NCI-H1694 (cell line): Measurements from ENCODE around the gene MIPOL1.

Experiments
- DNase-seq: peaks from one replicate; lab custom pipeline; 2025; lab: John Stamatoyannopoulos, UW

Gene MIPOL1

DNA sequence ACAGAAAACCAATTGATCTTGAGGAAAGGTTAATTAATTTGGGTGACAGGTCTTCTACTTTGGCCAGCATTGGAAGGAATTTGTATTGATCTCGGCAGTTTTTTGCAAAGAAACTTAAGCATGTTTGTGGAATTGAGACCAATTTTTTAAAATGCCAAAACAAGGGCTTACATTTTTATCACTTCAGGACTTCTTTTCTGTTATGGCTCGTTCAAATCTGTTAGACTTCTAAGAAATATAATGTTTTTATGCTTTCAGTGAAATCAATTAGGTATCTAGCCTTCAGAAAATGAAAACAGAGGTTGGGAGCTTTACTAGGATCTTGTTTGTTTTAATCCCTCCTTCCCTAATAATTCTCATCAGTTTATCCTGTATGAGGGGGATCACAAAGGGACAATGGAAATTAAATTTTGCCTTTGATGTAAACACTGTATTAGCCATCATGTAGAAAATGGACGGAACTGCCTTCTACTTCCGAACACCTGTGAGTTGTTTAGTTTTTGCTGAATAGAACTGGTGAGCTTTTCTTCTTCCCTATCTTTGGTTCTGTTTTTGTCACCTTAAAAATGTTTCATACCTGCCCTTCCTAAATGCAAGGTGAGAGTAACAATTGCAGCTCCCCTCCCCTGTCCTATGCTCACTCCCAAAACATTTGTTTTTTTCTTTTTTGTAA, 389.5 kb downstream of the MIPOL1 start:
- DNase-seq = no peak

DNA sequence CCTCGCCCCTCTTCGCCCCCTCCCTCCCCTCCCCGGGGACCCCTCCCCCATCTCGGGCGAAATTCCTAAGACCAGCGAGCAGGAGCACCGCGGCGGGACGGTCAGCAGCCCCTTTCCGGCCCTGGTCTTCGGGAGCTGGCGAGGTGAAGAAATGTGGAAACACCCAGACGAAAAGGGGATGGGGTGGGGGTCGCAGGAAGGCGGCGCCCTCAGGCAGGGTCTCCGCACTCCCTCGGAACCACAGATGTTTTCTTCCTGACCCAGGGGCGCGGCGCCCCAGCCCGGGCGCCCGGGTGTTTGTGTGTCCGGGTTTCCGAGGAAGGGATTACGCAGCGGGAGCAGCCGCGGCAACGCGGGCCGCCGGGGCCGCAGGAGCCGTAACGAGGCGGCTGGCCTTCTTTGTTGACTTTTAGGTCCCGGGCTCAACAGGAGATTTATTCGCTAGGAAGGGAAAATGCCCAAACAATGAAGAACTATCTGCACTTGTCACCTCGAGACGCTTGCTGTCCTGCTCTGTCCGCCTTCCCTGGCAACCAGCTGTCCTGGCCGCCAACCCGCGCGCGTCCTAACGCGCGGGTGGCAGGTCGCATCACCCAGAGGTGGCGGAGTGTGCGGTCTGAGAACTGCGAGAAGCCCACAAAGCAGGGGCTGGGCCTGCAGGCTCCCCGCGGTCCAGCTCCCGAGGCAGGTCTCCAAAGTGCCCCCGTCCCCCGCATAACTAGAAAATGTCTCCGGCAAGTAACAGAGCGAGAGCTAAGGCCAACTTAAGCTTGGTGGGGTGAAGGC, 390.3 kb downstream of the MIPOL1 start:
- DNase-seq = no peak

DNA sequence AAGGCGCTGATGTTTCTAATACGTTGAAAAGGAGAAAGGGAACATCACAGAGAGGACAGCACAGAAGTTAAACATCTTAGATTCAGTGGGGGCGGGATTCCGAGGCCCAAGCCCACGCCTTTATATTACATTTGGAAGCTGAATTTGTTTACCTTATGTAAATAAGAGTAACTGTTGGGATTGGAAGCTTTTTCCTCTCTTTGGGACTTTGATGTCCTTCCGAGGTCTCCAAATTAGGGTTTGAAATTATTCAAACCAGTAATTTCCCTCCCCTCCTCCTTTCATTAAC, 390.9 kb downstream of the MIPOL1 start:
- DNase-seq = no peak

DNA sequence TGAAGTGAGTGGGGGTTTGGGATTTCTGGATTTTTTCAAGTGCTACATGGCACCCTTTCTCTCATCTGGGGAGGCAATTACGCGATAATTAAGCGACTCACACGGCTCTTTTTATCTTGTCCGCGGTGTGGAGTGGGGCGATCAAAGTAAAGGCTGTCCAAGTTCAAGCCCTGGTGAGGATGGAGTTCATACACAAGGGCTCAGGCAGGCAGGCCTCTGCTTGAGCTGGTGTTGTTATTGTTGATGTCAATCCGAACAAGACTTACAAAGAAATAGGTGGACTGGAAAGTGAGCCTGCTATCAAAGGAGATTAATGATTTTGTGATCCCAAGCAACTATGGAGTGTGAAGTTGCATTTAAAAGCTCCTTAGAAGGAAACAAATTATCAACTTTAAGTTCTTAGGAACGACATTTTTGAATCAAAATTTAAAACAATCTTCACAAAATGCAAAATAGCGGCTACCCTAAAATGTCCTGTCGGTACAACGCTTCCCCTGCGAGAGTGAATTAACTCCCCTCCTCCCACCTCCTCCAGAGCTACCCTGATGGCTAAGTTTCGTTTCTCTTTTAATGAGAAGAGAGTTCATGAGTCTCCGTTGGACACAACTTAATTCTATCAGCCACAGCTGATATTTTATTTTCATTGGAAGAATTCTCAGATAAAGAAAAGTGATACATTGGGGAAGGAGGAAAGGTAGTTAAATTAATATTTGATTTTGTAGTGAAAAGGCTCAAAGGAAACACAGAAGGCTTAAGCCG, 391.4 kb downstream of the MIPOL1 start:
- no peak for DNase-seq

DNA sequence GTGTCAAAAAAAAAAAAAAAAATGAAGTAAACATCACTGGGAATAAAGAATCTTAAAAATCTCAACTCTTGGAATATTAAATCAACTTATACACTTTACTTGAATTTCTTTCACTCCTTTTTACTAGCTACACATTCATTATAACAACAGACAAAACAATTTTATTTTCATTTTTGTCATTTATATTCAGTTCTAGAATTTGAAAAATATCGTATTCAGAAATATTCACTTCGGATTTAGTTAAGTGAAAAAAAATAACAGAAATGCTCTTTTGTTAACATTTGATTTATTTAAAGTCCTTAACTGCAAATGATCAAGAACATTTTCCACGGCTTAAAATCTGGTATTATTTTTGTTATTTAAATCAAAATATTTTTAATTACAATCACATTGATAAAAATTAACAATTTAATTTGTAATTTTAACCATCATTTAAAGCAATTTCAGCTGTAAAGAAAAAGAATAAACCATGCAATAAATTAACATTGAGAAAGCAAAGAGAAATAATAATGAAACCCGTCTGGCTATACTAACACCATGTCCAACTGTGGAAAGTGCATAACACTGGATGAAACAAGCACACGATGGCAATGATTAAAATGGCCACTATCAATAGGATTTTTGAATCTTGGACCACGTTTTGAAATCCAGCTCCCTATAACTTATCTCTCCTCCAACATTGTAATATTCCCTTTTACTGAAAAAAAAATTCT, 392.1 kb downstream of the MIPOL1 start:
- no peak for DNase-seq

DNA sequence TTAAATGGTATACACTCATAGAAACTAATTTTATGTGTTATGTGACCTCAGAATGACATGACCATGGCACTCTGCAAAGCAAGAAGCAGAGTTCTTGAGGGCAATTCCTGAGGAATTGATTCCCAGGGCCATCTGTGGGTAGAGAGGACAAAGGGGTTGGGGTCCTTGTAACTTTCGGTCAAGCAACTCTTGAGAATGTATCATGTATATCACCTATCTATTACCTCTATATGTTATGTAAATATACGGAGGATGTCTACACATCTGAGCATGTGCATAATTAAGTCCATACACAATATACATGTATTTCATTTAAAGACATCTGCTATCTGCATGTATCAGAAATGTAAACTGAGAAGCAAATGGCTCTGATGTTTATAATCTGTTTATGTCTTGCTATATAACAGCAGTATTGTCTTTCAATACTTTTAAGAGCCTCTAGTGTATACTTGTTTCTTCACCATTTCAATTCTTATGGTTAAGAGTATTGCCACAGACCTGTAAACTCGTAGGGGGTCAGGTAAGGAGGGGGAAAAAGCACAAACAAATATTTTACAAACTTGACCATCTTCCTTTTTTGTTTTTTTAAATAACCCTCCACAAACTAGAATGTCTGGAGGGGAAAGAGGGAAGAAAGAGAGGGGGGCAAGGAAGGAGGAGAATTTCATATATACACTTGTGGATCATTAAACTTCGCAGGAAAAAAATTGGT, 392.8 kb downstream of the MIPOL1 start:
- no peak for DNase-seq

DNA sequence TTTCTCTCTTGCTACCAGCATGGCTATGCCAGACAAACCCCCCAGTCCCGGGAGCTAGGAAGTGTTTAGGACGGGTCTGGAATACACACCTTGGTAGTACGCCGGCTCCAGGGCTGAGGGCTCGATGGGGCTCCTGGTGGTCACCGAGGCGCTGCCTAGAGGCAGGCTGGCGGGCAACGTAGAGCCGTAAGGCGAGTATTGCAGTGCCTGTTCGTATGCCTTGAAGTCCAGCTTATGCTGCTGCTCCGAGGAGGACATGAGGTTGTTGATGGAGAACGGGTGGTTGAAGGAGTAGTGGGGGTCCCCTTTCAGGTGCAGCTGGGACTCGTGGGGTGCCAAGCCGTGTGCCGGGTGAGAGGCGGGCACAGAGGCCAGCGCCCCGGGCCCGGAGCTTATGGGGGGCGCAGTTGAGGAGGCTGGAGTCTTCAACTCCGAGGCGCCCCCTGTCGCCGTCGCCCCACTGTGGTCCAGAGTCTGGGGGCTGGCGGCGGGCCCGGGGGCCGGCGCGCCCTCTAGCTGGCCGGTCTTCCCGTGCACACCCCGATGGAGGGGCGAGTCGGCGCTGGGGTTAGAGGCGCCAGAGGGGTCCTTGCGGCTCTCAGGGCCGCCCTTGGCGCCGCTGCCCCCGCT, 393.7 kb downstream of the MIPOL1 start:
- no peak for DNase-seq

DNA sequence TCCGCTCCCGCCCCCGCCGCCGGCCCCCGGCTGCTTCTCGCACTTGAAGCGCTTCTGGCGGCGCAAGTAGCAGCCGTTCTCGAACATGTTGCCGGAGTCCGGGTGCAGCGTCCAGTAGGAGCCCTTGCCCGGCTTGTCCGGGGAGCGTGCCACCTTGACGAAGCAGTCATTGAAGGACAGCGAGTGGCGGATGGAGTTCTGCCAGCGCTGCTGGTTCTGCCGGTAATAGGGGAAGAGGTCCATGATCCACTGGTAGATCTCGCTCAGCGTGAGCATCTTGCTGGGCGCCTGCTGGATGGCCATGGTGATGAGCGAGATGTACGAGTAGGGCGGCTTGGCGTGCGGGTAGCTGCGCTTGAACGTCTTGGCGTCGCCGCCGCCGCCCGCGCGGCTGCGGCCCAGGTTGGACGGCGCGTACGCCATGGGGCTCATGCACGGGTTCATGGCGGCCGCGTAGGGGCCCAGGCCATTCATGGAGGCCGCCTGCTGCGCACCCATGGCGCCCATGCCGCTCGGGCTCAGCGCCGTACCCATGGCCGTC, 394.3 kb downstream of the MIPOL1 start:
- DNase-seq = no peak

DNA sequence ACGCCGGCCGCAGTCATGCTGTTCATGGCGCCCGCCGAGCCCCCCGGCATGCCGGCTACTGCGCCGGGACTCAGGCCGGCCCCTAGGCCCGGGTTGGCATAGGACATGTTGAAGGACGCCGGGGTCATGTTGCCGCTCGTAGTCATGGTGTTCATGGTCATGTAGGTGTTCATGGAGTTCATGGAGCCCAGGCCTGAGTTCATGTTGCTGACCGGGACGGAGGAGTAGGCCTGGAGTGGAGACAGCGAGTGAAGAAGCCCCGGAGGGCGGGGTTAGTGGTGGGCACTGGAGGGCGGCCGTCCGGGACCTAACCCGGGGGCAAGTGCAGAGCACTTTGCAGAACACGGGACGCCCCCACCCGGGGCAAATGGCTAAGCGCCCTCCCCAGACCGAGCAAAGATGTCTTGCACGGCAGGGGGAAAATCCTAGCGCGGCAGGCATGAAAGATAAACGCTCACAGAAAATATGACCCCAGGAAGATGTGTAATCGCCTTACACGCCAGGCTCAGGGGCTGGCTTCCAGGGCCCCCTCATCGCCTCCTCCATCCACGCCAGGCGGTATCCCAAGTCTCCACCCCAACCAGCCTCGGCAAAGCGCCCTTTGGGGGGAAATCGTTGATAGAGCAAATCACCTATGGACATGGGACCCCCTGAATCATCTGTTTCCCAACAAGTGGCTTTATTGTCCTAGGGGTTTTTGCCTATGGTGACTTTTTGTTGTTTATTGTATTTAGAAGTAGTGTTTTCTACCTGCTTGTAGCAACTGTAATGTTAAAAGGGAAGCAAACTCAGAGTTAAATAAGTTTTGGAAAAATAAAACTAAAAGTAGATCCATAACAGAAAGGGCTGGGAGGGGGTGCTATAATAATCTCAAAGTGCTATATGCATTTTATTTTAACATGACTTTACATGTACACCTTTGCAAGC, 395.0 kb downstream of the MIPOL1 start:
- DNase-seq = no peak

DNA sequence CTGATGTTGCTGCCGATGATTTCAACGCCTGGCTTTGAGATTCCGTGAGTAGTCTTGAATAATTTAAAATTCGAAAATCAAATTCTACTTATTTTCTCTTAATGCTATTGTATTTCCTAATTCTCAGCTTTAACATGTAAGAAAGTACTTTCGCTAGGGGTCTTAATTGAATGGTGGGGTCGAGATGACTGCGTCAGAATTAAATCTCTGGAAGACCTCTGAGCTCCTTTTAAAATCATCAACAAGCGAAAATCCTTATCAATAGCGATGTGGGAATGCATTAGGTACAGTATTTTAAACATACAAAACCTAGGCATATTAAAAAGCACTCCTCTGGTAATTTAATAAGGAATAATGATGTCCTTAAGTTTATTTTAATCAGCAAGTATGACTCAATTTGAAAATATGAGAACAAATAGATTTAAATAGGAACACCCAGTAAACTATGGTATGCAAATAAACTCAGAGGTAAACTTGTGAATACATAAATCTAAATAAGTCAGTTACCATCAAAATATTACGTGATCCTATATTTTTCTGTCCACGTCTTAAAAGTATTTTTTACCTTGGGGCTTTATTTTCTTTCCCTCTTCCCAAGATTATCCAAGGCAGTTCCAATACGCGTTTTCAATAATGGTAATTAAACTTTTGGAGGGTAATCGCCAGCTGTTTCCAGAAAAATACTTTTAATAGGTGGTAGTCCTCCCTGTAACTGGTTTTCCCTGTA, 395.9 kb downstream of the MIPOL1 start:
- no peak for DNase-seq

DNA sequence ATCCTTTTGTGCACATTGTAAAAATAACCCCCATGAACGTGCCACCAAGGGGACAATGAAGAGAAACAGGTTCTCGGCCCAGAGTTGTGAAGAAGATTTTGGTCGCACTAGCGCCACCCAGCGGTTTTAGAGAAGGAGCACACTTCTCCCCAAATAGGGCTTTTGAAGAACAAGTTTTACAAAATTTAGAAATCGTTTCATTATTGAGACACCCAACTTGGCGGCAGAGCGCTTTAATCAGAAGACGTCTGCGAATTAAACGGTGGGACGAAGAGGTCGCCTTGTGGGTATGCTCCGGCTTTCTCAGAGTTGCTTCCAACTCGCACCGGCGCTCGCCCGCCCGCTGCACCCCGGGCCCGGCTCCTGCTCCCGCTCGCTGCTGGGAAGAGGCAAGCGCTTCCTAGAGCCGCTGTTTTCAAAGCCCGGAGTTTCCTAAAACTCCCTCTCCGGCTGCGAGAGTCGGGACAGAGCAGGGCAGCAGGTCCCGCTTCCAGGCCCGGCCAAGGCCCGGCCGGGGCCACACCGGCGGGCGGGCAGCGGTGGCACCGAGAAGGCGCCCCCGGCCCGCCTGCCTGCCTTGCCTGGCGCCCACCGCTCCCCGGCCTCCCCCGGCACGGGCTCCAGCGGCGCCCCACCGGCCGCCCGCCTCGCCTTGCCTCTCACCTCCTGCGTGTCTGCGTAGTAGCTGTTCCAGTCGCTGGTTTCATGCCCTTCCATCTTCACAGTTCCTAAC, 396.7 kb downstream of the MIPOL1 start:
- peak; percentile 87 for DNase-seq

DNA sequence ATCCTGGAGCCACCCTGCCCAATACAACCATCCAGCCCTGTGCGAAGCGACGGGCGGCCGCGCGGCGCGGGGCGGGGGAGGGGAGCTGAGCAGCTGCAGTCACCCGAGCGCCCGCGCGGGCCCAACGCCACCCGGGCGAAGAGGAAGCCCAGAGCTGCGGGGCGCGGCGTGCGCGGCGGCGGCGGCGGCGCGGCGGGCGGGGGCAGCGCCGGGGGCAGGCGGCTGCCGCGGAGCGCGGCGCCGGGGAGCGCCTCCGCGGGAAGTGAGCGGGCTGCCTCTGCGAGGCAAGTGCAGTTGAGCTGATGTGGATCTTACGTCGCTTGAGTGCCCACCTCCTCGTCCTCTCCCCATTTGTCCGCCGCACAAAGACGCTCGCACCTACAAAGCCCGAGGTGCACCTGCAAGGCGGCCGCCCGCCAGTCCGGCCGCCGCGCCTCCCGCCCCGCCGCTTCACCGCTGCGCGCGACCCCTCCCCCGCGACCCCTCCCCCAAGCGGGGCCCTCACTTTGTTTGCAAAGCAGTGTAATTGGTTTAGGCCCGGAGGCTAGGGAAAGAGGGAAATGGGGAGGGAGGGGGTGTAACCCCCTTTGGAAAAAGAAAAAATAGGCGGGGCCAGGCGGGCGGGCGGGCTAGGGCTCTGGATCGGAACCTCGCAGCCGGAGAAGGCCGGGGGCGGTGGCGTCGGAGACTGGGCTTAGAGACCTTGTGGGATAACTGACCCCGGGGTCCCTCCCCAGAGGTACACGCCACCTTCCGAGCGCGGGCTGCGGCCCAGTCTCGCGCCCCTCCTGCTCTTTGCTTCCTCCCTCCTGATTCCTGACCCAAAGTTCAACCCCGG, 397.5 kb downstream of the MIPOL1 start, which contains the start of the genes FOXA1 and TTC6:
FOXA1 (minus strand) TSS at position 279 of the 838 bp plus-strand sequence; CDS start at position 2, 277 bp downstream.
TTC6 (plus strand) TSS at position 659 of the 838 bp plus-strand sequence. CDS start 26,436 bp downstream, outside the sequence.
- peak; percentile 32 for DNase-seq

DNA sequence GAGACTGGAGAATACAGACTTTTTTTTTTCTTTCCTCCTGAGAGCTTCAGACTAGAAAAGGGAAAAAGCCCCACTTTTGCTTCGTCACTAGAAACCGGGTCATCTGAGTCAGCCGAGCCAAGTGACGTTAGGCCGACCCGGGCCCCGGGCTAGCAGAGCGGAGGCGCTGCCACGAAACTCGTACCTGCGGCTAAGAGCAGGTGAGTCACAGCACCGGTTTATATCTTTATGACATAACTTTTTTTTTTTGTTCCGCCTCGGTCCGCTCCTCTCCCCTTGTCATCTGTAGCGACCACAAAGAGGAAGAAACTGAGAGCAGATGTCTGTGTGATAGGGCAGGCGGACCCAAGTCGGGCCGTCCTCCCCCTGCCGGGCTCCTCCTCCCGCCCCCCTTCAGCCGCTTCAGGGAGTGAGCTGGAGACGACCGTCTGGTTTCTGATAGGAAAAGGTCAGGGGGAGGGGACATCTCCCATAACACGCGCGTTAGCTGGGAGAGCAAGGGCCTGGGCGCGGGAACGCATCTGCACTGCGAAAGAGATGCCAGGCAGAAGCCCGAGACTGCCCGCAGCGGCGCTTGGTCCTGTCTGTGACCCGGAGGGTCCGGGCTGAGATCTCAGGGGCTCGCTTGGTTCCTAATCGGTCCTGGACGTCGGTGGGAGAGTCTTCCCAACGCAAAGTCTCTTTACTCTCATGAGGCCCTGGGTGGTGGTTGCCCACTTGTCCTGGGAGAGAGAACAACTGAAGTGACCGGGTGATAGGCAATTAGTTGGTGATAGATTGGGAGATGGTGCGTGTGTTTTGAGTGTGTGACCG, 398.3 kb downstream of the MIPOL1 start:
- peak; percentile 85 for DNase-seq

DNA sequence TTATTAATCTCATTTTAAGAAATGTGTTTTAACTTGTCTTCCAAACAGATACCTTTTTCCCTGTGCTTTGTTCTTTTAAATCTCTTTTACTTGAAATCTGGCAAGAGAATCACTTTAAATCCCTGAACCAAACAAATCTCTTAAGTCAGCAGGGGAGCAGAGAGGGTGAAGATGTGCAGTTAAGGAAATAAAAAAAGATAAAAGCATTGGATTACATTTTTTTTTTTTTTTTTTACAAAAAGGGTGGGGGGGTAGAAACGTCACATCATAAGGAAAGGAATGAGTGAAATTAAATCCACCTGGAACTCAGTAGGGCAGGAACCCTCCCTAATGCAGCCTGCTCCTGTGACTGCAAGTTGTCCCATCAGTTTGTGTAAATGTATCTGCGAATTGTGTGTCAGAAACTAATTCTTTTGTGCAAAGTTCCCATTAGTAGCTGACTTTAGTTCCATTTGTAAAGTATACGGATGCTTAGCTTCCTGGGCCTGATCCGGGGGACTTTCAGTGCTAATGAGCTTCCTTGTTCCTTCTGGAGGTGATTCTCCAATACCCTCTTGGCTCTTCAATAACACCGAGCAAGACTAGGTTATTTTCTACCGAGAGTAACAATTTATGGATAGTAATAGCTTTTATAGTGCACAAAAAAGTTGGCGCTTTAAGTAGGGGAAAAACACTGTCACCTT, 399.2 kb downstream of the MIPOL1 start:
- no peak for DNase-seq

DNA sequence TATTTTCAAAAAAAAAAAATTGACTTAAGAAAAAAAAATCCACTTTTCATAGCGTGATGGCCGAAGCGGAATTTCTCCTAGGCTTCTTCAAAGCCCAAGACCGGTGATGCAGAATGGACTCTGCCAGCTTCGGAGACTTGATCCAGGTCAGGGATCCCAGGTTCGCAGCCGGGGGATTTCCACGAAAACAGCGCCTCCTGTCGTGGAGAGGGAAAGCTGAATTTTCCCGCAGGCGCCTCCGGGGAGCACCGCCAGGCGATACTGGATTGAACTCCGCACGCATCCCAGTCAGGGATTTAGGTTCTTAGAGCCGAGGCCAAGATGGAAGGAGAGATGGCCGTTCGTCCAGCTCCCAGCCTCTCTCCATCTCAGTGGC, 399.8 kb downstream of the MIPOL1 start:
- DNase-seq = no peak
